Islet of Langerhans (tissue), 1 donor: ENCODE results near the gene STK17A.
A peak's percentile ranks its signal among the peaks of the same experiment; 100 is the strongest.
"Not testable (repeated sequence)": the region's sequence is repeated elsewhere in the genome, so short reads cannot be mapped to it uniquely, and the experiment has no call there.

Experiments
- FAIRE-seq: peaks from one replicate; lab custom pipeline; 2011; peaks lifted over from hg19 to GRCh38; lab: Jason Lieb, UNC

The STK17A gene

DNA sequence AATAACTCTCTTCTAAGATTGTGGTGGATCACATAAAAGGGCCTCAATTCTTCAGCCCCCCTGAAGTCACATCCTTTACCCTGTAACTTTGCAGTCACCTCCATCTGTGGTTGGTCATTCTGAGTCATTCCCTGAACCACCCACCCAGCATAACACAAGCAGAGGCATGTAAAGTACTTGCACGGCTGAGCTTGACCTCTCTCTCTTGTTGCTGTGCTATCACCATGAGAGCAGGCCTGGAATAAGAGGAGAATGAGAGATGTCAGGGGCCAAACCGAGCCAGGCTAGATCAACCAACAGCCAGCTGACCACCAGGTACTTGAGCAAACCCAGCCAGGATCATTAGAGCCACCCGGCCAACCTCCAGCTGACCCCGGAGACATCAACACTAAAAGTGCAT, 13.5 kb upstream of the STK17A start:
- no peak for FAIRE-seq

DNA sequence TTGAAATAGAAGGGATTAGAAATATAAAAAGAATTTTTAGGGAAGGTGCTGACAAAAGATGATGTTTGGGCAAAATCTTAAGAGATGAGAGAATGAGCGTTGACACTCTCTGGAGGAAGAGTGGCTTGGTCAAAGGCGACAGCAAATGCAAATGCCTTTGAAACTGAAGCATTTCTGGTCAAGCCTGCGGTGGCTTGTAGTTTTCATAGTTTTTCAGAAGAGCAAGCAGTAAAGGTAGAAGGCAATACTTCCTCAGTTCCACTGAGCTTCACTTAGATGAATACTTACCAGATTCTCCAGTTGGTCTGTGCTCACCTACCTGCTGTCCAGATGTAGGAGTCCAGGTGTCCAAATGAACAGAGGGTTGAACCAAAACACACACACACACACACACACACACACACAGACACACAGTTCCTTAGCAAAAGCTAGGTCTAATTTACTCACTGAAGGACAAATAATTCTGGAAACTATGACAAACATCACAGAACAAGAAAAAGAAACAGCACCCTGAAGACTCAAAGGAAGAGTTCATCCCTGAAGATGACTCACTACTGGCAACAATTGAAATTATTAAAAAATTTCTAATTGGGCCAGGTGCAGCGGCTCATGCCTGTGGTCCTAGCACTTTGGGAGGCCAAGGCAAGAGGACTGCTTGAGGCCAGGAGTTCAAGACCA, 12.1 kb upstream of the STK17A start:
- no peak for FAIRE-seq

DNA sequence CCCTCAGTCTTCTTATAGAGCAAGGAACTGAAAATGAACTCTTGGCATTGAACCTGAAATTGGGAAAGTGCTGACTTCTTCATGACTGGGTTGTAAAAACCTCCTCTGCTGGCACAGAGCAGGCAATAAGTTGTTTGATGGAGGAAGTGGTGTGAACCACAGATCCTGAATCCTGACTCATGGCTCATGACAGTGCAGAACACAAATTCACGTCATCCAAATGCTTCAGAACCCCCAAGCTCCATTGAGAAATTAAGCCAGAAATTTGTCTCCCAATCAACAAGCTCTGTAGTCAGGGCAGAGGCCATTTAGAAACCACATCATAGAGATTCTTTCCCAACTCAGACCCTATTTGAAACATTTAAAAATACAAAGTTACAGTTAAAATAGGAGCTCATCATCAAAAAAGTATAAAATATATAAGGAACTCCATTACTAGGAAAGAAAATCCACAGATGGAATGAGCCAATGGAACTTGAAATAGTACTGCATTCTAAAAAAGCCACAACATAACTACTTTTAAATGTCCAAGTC, 10.3 kb upstream of the STK17A start:
- FAIRE-seq = no peak

DNA sequence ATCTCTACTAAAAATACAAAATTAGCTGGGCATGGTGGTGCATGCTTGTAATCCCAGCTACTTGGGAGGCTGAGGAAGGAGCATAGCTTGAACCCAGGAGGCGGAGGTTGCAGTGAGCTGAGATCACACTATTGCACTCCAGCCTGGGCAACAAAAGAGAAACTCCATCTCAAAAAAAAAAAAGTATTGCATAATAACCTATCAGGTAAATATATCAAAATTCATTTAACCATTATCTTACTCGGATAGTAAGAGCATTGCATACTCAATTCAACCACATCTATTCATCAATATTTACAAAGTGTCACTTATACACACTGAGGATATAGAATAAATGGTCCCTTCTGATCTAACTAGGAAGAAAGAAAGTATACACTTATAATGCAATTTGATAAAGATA, 9.1 kb upstream of the STK17A start:
- not testable (repeated sequence) for FAIRE-seq

DNA sequence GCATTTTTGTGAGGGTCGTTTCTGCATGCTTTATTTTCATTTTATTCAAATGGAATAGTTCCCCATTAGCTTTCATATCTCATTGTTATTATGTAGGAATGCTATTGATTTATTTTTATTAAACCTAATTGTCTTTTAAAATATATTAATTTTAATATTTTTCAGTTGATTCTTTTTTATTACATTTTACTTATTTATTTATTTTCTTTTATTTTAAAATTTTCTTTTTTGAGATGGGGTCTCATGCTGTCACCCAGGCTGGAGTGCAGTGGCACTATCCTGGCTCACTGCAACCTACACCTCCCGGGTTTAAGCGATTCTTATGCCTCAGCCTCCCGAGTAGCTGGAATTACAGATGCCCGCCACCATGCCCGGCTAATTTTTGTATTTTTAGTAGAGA, 7.4 kb upstream of the STK17A start:
- FAIRE-seq = no peak

DNA sequence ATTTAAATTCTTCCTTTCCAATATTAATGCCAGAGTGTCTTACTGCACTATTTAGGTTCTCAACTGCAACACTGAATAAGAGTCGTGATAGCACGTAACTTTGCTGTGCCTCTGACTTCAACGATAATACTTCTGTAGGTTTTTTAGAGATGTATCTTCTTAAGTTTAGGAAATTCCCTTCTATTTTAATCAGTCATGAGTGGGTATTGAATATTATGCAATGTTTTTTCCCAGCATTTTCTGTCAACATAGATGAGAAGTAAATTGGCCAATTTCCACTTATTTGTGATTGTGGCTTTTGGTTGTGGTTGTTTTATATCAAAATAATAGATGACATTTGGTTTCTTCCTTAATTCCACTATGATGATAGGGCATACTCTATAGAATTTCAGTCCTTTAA, 6.7 kb upstream of the STK17A start:
- FAIRE-seq = no peak

DNA sequence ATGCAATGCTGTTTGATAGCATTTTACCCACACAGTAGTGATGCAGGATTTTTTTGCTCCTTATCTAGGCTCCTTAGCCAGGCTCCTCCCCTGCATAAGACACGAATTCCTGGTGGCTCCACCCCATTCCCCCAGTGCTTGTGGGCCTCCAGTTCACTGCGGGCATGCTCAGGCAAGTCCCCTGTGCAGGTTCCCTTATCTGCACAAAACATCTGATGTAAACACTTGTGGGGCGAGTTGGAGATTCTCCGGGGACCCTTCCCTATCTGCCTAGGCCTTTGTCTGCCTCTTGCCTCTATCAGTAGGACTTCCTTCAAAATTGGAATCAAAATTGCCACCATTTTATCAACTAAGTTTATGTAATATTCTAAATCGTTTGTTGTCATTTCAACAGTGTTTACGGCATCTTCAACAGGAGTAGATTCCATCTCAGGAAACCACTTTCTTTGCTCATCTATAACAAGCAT, 5.4 kb upstream of the STK17A start:
- FAIRE-seq = no peak

DNA sequence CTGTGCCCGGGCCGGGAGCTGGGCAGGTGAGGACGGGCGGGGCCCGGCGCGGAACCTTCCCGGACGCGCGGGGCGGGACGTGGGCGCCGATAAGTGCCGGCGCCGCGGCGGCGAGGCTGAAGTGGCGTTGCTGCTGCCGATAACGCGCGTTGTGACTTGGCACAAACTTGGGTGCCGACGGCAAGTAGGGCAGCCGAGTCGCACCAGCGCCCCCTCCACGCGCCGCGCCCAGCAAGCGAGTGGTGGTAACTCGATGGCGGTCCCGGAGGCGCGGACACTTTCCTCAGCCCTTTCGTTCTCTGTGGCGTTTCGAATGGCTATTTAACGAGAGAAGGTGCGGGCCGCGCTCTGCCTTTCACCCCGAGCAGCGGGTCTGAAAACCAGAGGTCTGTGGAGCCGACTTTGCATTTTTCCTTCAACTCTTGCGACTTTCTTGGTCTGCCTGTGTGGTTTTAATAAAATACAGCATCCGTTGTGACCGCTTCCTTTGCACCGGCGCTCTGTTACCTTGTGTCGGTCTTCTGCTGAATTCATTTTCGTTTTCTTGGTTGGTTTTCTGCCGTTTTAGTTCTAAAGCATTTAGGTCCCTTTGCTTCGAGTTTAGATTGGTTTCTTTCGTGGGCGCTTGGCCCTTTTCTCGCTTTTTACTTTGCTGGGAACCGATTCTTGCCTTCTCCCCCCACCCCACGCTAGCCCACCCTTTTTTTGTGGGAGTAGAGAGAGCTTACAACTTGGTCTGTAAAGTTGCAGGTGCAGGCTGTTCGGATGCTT, 701 bp downstream of the STK17A start:
- FAIRE-seq = no peak

DNA sequence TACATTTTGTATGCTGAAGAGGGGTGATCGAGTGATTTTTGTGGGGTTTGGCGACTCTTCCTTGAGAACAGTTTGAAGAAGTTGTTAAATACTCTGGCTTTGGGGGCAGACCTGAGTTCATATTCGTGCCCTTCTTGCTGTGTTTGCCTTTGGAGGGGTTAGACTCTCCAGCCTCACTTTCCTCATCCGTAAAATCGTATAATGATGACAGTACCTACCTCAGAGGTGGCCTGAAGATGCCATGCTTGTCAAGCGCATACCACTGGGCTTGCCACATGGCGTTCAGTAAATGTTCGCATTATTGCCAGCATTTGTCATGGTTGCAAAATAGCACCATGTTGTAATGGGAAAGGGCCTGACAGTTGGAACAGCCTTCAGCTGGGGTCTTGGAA, 1.3 kb downstream of the STK17A start:
- FAIRE-seq = no peak

DNA sequence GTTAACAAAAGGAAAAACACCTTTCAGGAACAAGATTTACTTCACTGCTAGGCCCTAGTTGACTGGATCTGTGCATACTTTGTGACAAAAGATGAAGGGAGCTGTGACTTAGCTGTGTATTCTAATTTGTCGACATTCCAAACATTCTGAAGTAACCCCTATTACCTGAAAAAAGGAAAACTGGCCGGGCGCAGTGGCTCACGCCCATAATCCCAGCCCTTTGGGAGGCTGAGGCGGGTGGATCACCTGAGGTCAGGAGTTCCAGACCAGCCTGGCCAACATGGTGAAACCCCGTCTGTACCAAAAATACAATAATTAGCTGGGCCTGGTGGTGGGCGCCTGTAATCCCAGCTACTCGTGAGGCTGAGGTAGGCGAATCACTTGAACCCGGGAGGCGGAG, 1.8 kb downstream of the STK17A start:
- FAIRE-seq = not testable (repeated sequence)

DNA sequence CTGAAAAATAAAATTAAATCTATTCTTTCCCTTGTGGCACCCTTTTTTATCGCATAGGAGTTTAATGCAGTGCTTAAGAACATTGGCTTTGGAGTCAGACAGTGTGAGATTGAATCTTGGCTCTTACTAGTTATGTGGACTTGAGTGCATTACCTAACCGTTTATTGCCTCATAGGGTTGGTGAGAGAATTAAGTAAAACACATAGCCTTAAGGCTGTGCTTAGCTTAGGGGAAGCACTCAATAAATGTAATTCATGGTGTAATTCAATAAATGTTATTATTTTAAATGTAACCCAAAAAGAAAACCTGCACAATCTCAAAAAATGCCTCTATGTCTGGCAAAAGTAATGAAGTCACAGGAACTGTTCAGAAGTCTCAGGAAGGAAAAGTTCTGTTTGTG, 2.7 kb downstream of the STK17A start:
- FAIRE-seq = no peak

DNA sequence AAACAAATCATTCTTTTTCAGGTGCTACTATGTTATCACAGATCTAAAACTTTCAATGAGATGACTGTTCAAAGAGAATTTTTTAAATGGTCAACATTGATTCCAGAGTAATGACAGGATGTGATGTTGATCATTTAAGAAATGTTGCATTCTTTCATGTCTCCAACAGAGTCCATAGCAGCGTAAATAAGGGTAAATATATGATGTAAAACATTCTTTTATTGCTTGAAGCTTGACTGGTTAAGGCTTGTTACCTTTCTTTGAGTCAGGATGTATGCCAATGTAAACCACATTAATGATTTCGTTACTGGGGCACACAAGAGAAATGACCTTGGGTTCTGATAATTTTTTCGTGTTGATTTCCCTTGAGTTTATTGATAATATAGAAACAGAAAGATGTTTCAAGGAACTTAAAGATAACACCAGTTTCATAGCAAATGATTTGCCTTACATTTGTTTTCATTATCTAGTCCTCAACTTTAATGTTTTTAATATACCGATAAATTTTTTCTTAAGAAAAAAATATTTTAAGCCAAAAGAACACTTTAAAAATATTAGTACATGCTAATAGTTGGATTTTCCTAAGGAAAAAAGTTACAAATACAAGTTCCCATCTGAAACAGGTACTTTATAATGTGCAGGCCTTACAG, 3.5 kb downstream of the STK17A start:
- no peak for FAIRE-seq

DNA sequence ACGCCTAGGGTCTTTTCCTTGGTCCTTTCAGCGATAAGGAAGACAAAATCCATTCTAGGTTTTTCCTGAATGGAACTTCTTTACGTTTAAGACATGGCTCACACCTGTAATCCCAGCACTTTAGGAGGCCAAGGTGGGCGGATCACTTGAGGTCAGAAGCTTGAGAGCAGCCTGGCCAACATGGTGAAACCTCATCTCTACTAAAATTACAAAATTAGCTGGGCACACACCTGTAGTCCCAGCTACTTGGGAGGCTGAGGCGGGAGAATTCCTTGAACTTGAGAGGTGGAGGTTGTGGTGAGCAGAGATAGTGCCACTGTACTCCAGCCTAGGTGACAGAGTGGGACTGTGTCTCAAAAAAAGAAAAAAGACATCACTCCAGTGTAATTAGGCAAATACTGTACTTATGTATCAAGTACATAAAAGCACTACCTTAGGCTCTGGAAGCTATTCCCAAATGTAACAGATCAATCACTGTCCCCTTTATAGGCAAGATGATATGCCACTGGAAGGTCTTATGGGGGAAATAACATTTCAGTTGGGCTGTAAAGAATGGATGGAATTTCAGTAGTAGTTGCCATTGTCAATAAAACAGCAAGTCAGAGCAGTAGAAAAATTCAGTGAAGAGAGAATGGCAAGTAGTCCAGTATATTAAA, 5.7 kb downstream of the STK17A start:
- no peak for FAIRE-seq

DNA sequence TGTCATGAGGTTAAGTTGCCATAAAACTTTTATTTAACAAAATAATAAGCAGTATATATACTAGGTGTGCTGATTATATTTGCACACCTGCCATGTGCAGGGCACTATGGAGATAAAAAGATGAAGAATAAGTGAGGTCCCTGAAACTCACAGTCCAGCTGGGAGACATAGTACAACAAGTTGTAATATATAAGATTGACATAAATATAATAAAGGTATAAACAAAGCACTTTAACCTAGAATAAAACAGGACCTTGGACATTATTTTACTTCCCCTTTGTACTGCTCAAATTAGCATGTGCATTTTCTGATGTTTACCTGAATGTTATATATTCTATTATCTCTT, 6.2 kb downstream of the STK17A start:
- FAIRE-seq = no peak

DNA sequence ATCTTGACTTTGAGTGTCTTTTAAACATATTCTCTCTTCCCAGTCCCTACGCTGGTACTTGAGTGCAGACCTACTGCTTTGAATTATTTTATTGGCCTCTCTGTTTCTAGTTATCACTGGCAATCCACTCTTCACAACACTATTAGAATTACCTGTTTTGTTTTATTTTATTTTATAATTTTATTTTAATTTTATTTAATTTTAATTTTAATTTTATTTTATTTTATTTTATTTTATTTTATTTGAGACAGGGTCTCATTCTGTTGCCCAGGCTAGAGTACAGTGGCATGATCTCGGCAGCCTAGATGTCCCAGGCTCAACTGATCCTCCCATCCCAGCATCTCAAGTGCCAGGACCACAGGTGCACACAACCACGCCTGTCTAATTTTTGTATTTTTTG, 6.8 kb downstream of the STK17A start:
- FAIRE-seq = no peak

DNA sequence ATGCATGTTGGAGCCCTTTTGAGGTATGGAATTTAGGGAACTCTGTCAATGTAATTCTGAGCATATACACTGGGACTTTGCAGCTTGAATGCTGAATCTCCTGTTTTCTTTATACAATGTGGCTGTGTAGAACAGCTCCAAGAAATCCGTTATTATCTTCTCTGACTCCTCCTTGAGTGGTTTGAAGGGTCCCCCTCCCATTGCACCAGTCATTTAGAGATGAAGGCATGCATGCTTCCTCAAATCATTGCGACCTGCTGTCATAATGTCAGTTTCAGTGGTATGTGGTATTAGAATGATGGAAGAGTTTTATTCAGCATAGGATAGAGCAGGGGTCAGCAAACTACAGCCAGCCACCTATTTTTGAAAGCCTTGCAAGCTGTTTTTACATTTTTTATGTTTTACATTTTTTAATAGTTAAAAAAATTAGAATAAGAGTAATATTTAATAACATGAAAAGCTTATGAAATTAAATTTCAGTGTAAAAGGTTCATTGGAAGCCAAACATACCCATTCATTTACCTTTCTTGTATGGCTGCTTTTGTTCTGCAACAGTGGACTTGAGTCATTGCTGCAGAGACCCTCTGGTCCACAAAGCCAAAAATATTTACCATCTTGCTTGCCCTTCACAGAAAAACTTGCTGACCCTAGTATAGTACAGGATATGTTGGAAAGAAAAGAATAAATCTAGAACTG, 8.1 kb downstream of the STK17A start:
- no peak for FAIRE-seq

DNA sequence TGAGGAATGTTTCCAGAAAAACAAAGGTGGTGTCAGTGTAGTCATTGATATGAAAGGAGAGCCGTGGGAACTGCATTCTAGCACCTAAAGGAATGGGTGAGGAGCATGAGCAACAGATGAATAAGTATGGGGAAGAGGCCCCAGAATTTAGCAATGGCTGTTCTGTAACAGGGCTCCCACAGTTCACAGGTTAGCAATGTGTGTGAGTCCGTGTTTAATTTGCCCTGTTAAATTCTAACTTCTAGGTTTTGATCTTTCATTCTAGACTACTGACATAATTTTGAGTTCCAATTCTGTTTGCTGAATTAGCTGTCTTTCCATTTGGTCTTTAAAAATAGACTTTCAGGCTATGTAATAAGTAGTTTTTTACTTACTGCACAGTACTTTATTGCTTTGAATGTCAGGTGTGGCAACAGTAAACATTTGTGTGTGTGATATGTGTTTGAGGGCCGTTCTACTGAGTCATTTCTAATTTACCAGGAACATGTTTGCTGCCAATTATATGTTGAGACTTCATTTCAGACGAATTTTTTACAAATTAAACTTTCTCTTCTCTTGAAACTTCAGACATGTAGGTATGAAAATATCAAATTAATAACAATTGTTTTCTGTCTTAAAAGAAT, 8.8 kb downstream of the STK17A start:
- peak; percentile 5 for FAIRE-seq

DNA sequence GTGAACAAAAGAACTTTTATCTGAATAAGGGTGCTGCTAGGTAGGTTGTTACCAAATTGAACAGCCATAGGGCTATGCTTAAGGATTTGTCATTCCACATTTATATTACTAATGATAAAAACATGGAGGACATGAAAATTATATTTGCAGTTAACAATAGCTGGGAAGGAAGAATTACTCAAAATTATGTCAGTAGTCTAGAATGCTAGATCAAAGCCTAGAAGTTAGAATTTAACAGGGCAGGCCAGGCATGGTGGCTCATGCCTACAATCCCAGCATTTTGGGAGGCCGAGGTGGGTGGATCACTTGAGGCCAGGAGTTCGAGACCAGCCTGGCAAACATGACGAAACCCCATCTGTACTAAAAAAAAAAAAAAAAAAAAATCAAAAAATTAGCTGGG, 9.4 kb downstream of the STK17A start:
- no peak for FAIRE-seq

DNA sequence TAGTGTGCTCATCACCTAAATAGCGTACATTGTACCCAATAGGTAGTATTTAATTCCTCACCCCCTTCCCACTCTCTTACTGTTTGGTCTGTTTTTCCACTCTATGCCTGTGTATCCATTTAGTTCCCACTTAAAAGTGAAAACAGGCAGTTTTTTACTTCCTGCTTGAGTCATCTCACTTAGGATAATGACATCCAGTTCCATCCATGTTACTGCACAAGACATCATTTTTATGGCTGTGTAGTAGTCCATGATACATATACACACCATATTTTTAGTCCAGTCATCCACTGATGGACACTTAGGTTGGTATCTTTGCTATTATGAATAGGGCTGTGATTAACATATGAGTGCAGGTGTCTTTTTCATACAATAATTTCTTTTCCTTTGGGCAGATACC, 10.1 kb downstream of the STK17A start:
- no peak for FAIRE-seq

DNA sequence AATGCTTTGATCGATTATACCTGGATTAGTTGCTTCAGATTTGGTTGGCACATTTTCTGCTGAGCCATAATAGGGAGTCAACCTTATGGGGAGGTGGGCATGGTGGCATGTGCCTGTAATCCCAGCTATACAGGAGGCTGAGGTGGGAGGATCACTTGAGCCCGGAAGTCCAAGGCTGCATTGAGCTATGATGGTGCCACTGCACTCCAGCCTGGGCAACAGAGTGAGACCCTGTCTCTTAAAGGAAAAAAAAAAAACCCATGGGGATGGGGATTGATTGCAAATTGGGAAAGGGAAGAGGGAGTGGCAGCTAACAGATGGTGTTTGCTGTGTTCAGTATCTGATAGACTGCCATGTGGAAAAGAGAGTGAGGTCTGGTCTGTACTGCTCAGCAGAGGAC, 11.1 kb downstream of the STK17A start:
- no peak for FAIRE-seq

DNA sequence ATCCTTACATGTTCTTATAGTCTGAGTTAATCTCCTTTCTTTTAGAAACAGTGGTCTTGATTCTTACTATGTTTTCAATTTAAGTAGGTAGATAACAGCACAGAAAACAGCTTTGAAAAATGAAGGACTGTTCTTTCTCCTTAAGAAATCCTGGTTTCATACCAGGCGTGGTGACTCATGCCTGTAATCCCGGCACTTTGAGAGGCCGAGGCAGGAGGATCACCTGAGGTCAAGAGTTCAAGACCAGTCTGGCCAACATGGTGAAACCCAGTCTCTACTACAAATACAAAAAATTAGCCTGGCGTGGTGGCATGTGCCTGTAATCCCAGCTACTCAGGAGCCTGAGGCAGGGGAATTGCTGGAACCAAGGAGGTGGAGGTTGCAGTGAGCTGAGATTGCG, 13.5 kb downstream of the STK17A start:
- not testable (repeated sequence) for FAIRE-seq

DNA sequence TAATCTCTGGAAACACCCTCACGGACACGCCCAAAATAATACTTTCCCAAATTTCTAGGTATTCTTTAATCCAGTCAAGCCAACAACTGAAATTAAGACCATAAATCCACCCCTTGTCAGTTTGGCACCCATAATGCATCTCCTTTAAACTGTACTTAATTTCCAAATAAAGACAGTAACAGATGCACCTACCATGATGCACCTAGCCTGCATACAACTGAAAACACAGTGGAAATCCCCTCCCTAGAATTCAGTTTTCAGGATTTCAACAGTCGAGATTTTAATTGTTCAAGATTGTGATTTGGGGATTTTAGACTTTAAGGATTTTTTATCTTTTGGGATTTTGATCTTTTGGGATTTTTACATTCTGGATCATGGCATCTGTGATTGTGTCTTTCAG, 17.1 kb downstream of the STK17A start:
- no peak for FAIRE-seq
